Measurements from ENCODE around the gene LILRB5.

- TF ChIP-seq POLR2A (IDR thresholded peaks at IDR 0.05), result no peak
- TF ChIP-seq, protein P1, sequence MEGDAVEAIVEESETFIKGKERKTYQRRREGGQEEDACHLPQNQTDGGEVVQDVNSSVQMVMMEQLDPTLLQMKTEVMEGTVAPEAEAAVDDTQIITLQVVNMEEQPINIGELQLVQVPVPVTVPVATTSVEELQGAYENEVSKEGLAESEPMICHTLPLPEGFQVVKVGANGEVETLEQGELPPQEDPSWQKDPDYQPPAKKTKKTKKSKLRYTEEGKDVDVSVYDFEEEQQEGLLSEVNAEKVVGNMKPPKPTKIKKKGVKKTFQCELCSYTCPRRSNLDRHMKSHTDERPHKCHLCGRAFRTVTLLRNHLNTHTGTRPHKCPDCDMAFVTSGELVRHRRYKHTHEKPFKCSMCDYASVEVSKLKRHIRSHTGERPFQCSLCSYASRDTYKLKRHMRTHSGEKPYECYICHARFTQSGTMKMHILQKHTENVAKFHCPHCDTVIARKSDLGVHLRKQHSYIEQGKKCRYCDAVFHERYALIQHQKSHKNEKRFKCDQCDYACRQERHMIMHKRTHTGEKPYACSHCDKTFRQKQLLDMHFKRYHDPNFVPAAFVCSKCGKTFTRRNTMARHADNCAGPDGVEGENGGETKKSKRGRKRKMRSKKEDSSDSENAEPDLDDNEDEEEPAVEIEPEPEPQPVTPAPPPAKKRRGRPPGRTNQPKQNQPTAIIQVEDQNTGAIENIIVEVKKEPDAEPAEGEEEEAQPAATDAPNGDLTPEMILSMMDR (IDR thresholded peaks at IDR 0.05), result no peak
Observed at GRCh38 chr19:54299515-54299914, 42.4 kb upstream of the LILRB5 start.

Measured in heart left ventricle (tissue), 13 donors.